HG03280 (cell line): ENCODE measurements around the gene SLC29A2.

ENCODE experiments used
- ATAC-seq: cut with Tn5 transposase; IDR thresholded peaks from one replicate; pipeline ENCODE4 v1.9.1; 2021; ENCODE audit warnings: mild to moderate bottlenecking, moderate library complexity; ENCODE audit not compliant: unreplicated experiment

The SLC29A2 gene, protein sequence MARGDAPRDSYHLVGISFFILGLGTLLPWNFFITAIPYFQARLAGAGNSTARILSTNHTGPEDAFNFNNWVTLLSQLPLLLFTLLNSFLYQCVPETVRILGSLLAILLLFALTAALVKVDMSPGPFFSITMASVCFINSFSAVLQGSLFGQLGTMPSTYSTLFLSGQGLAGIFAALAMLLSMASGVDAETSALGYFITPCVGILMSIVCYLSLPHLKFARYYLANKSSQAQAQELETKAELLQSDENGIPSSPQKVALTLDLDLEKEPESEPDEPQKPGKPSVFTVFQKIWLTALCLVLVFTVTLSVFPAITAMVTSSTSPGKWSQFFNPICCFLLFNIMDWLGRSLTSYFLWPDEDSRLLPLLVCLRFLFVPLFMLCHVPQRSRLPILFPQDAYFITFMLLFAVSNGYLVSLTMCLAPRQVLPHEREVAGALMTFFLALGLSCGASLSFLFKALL

DNA sequence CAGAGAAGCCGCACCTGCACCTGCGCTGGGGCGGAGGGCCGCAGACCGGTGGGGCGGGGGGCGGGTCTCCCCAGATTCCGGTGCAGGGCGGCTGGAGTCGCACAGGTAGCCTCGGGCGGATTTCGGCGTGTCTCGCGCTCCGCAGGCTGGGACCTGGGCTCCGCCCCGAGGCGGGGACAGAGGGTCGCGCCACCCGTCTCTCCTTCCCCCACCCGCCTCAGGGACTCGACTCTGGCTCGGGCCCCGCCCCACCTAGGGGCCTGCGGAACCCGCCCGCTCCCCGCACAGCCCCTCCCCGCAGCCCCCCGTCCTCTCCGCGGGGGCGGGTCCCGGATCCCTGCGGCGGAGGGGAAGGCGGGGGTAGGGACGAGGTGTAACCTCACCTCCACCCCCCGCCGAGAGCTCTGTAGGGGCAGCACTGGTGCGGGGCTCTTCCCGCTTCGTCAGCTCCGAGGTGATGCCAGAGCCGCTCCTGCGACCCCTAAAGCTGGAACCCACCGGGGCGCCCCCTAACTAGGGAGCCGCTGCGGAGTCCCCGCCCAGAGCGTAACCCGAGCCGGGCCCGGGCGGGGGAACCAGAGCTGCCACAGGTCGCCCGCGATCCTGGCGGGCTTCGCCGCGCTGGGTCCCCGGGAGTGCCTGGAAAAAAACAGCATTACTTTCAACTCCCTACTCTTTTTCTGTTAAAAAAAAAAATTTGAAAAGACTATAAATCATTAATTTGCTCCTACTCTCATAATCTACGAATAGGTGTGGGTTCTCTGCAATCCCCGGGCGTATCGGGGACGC, at the start of gene SLC29A2:
Gene SLC29A2 (minus strand): TSS at position 134 of the 789 bp plus-strand sequence. CDS start 169 bp downstream, outside the sequence.
- ATAC-seq = peak; percentile 60

DNA sequence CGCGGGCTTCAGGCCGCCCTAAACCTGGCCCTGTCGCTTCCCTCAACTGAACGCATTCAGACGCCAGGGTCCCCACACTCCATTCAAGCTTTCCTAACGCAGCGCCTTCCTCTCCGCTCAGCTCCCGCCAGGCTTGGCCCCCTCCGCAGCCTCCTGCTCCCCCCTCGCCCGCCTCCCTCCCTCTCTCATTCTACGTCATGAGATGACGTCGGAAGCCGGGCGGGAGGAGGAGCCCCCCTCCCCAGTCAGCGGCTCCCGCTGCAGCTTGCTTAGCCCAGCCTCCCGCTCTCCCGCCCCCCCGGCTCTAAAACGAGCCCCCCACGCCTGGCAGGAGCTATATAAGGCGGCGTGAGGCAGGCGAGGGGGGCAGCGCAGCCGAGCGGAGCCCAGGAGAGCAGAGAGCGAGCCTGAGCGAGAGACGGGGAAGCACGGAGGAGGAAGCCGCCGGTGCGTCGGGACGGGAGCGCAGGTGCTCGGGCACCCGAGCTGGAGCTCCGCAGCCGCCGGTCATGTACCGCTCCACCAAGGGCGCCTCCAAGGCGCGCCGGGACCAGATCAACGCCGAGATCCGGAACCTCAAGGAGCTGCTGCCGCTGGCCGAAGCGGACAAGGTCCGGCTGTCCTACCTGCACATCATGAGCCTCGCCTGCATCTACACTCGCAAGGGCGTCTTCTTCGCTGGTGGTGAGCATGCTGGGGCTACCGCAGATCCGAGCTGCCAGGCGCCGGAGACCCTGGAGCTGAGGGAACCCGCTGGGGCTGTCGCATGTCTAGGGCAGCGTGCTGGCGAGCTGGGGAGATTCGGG, 49.3 kb upstream of the SLC29A2 start, which contains the start of gene NPAS4:
Gene NPAS4 (plus strand): TSS at position 365 of the 806 bp plus-strand sequence. CDS start 145 bp downstream, at position 510.
- ATAC-seq = no peak

DNA sequence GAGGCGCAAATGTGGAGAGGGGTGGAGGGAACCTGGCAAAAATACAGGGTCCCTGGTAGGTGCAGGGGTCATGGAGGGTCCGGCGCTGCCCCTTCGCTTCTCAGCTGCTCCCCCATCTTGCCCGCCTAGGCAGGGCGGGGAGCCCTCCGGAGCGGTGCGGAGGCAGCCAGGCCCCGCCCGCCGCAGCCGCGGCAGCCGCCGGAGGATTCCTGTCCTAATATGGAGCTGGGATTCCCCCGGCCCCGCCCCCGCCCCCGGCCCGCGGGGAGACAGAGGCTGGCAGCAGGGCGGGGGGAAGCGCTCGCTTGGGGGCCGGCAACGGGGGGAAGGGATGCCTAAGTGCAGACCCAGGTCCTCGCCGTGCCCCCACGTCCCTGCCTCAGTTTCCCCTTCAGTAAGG, 48.3 kb upstream of the SLC29A2 start:
- ATAC-seq = no peak

DNA sequence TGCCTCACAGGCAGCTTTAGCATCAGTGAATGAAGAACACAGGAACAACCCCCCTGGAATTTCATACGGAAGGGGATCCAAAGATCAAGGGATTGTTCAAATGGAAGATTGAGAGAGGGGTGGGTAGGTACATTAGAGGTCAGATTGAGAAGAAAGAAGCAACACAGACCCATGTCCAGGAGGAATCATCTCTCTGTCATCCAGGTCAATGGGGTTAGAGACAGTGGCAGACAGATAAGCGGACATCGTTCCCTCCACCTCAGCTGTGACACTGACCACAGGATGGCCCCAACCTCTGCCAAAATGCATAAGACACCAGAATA, 47.4 kb upstream of the SLC29A2 start:
- ATAC-seq = no peak

DNA sequence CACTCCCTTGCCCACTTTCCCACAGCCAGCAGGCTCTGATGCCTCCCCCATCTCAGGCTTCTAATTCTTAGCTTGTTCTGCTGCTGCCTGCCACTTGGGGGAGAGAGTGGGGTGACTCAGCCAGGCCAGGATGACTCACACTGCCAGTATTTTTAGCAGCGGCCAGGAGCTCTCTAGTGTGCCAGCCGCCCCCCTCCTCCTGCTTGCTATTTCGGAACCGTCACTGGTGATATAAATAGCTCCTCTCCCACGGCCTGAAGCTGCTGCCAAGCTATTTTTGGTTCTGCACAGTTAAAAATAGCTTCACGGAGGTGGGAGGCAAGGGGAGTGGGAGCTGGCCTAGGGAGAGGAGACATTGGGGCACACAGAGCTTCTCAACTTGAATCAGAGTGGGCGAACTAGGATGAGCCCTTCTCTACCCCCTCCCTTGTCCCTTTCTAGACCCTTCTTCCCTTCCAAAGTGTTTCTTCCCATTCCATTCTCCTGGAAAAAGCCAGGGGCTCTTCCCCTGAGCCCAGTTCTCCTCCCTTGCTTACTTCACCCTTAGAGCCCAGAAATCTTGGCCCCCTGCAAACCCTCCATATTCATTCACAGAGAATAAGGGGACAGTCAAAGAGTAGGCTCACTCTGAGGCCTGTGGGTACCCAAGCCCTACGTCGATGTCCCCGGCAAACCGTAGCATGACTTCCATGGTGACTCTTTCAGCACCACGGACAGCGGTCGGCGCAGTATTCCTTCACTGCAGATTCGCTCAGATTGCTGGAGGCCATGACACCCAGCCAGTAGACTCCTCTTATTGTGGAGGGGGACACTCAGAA, 46.8 kb upstream of the SLC29A2 start:
- no peak for ATAC-seq

DNA sequence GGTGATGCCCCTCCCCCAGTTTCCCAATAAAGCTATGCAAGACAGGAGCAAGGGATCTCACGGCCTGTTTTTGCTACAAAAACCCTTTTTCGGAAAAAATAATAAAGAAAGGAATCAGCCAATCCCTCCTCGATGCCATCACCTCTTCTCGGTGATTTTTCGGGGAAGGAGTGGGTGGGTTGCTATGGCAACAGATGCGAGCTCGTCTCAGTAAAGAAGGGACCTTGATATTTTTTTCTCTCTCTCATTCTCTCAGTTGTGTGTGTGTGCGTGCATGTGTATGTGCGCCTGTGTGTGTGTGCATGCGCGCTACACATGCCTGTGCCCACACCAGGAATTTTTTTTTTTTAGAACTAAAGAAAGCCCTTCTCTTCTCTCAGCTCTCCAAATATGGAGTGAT, 45.4 kb upstream of the SLC29A2 start:
- ATAC-seq = no peak

DNA sequence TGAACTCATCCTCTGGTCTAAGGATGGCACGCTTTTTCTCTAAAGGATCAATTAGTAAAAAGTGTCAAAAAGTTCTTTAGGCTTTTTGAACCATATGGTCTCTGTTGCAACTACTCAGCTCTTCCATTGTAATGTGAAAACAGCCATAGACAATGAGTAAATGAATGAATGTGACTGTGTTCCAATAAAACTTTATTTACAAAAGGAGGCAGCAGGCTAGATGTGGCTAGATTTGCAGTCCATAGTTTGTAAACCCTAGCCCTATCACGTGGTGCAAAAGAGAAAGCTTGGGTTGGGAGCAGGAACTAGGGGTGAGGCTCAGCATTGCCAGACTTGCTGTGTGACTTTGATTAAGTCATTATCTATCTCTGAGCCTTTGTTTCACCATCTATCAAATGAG, 43.9 kb upstream of the SLC29A2 start:
- no peak for ATAC-seq

DNA sequence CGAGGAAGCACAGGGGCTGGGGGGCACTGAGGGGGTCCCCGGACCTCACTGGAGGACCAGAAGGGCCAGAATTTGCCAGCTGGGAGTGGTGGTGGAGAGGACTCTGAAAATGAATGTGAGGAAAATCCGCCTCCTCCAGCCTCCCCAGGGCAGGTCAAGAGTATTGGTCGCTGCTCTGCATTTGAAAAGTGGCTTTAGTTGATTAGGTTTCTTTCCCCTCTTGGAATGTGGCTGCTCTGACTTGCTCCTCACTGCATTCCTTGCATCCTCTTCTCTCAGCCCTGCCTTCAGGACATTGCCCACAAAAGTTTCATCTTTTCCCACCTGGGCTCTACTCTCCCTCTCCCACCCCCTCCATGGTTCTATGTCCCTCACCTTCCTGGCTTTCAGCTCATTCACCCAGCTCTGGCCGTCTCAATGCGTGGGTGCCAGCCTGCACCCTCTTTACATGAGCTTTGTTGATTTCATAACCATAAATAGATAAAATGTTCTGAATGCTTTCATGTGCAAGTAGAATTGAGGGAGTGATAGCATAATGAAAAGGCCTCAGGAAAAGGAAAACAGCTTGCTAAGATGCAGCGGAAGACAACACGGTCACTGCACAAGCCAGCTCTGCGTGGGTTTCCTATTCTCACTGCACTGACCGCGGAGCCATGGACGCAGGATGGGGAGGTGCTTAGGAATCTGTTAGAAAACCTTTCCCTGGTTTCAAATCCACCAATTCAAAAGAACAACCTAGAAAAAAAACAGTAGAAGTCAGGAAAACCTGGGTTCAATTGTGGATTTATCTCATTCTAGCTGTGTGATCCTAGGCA, 42.8 kb upstream of the SLC29A2 start:
- ATAC-seq = no peak

DNA sequence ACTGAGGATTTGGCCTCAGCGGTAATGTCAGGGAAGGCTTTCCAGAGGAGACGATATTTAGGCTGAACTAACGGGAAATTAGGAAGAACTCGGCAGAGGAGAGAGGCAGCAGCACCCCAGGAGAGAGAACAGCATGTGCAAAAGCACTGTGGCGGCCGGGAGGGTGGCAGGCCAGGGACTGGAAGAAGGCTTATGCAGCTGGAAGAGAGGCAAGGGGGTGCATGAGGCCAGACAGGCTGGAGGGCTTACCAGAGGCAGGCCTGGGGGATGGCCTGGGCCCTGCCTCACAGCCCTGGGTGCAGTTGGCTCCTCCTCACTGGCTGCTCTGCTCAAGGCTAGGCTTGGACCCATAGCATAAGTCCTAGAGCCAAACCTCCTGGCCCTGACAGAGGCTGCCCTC, 41.6 kb upstream of the SLC29A2 start:
- ATAC-seq = no peak

DNA sequence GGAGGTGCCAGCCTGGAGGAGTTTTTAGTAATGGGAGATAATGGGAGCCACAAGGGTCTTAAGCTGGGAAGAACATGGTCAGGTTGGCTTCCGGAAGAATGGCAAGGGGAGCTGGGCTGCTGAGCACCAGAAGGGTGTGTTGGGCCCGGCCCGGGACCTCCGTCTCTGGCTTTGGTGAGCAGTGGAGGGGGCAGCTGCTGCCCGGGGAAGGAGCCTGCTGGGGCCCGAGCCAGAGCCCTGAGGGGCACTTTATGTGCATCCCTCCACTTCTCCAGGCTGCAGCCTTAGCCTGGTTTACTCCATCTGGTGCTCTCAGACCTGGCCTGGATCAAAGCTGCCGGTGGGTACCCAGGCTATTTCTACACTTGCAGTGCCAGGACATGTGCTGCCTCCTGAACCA, 40.5 kb upstream of the SLC29A2 start:
- no peak for ATAC-seq

DNA sequence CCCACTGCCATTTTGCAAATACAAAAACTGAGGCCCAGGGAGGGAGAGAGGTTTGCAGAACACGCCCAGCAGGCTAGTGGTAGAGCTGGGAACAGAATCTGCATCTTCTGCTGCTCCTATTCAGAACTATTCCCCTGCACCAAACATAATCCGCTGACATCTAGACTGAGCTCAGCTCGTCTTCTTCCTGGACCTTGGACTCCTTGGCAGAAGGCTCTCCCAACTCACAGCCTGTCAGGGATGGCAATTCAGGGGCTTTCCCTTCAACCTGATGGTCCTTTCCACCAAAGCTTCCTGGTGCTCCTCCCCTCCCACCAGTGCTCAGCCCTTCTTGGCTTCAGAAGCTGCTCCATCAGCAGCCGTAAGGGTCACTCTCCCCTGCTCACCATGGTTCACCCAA, 39.8 kb upstream of the SLC29A2 start:
- no peak for ATAC-seq

DNA sequence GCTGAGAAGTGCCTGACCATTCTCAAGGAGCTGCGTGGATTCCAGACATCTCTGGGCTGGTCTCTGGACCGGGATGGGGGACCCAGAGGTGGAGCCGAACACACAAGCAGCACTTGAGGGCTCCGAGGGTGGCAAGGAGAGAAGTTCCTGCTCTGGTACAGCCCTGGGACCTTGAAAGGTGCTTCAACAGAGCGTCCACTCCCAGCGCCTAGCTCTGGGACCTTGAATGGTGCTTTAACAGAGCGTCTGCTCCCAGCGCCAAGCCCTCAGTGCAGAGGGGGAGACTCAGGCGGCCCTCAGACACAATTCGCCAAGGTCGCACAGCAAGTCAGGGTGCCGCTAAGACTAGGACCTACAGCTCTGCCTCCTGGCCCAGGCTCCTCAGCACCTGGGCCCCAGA, 38.6 kb upstream of the SLC29A2 start:
- ATAC-seq = no peak

DNA sequence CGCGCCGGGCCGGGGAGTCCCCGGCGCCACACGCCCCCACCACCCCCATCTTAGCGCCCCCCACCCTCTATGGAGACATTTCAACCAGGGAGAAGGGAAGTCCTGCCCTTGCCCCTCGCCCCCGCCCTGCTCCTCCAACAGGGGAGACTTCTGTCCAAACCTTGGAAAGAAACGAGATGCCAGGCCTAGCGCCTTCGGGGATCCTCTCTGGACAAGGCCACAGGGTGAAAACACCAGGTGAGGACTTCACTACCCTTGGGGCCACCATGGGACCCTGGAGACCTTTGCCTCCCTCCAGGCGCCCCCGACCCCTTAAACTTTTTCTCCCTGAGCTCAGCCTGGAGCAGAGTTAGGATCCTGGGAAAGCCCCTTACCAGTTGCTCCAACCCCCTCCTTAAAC, 37.7 kb upstream of the SLC29A2 start:
- ATAC-seq = no peak

DNA sequence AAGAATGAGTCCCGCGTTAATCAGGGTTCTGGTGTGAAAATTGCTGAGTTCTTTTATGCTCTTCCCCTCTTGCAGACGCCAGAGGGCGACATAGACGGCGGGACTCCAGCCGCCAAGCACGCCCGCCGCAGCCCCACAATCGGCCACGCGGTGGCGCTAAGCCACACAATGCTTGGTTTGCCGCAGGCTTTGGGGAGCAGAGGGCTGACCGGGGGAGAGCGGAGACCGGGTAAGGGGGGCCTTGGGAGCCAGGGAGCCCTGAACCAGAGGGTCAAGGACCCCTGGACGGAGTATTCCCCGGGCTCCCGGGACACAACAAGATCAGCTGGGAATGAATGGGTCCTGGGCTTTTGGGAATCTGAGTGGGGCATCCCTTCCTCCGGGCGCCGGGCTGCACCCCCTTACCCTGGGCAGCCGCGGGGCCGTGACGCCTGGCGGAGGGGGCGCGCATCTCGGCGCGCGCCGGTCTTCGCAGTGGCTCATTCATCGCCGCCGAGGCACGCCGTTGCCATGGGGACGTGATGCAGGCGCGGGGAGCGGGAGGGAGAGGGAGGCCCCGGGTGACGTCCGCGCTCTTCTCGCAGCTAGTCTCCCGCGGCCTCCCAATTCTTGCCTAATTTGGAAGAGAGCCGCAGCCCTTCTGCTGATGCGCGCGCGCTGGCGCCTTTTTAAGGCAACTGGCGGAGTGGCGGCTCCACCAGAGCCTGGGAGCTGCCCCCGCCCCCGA, 37.1 kb upstream of the SLC29A2 start:
- peak; percentile 76 for ATAC-seq

DNA sequence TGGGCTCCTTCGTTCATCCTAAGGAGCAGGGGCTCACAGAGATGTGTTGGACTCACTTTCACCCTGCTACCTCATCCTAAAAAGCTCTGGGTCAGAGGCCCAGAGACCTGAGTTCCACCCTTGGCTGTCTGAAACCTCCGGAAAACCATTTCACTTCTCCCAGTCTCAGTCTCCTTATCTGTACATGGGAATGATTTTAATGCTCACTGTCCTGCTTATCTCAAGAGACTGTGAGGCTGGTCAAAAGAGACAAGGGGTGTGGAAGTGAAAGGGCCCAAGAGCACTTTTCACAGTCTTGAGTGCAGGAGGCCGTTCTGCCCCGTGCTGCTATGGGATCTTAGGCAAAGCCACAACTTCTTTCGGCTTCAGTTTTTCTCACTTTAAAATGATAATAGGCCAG, 36.1 kb upstream of the SLC29A2 start:
- ATAC-seq = no peak

DNA sequence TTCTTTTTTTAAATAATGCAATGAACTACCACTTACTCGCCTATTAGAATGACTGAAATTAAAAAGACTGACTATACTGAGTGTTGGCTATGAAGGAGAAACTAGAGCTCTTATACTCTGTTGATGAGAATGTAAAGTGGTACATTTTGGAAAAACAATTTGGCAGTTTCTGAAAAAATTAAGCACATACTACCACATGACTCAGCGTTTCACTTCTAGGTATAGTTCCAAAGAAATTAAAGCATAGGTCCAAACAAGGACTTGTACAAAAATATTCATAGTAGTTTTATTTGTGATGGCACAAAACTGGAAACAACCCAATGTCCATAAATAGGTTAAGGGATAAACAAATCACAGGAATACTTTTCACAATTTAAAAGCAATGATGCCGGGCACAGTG, 22.4 kb upstream of the SLC29A2 start:
- ATAC-seq = no peak

DNA sequence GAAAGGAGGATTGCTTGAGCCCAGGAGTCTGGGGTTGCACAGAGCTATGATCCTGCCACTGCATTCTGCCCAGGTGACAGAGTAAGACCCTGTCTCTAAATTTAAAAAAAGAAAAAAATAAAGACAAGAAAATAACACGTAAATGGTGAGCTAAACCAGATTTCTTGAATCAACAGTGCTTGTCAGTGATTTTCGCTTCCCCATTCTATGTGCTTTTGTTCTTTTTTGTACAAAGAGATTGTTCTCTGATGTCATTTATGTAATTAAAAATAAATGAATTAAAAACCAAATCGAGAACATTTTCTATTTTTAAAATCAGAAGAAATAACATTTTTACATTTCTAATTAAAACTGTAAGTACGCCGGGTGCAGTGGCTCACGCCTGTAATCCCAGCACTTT, 19.8 kb upstream of the SLC29A2 start:
- ATAC-seq = no peak

DNA sequence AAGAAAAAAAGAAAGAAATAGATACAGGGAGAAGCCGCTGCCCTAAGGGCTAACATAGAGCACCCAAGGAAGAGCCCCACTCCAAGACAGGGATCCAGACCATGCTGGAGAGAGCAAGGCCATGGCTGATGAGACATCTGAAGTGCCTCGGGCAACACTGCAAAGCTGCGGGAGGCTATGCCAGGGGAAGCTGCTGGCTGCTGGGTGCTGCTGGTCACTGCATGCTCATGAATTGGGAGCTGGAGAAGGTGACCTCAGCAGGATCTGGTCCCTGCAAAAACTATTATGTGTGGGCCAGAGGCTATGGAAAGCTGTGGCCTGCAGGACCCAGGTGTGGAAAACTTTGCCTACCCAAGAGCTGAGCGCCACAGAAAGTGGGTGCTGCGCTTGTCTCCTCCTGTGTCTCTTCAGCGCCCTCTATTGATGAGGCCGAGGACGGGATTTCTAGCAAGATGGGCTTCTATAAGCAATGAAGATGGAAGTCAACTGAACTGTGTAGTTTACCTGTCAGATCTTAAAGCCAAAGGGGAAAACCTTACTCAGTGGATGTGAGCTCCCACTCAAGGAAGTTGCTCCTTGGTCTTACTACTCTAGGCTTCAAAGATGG, 17.3 kb upstream of the SLC29A2 start:
- ATAC-seq = no peak
